Measurements from ENCODE around the gene CFAP46. TPM values are rescaled to one million over a fixed set of nuclear protein-coding genes. Genes with fewer than 3 reads are reported as not detected.
A peak's percentile ranks its signal among the peaks of the same experiment; 100 is the strongest.

The CFAP46 gene
- total RNA-seq, 4 donors from 2014 or later: 0.32 to 0.54 TPM; not detected in 2

DNA sequence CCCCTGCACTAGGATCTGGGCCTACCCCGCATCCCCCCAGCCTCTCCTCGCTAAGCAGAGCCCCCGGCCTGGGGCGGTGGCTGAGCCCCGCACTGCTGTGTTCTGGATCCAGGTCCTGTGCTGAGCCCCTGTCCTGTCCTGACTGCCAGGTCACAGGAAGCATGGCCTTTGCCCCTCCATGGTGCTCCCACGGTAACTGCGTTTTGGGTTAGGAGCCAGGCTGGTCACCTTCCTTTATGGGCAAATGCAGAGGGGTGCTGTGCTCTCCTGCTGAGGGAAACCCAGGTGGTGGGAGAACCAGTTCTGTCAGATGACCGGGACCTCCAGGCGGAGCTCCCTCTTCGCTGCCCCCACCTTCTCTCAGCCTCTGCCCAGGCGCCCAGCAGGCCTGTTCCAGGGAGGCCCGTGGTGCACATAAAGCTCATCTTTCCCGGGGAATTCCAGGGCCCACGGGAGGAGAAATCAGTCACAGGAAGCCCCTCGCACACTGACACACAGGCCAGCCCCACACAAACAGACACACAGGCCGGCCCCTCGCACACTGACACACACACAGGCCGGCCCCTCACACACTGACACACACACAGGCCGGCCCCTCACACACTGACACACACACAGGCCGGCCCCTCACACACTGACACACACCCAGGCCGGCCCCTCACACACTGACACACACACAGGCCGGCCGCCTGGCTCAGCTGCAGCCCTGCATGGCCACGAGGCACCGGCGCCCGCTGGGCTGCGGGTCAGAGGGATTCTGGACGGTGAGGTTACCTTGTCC is 75.6 kb downstream of the CFAP46 start:
- H3K4me3 ChIP-seq (ENCODE audit: low read depth, poor library complexity, severe bottlenecking): no peak overlapping the region
- WGBS, 2 donors: 81 to 83% methylated on average over 22 to 28 of the region's 29 CpGs
- DNase-seq (ENCODE audit: low spot score in 2 of 2): peak in 1 of 2 donors; percentile 76
- no peak for TF ChIP-seq POLR2A (IDR thresholded peaks at IDR 0.05)
- TF ChIP-seq, protein P1, sequence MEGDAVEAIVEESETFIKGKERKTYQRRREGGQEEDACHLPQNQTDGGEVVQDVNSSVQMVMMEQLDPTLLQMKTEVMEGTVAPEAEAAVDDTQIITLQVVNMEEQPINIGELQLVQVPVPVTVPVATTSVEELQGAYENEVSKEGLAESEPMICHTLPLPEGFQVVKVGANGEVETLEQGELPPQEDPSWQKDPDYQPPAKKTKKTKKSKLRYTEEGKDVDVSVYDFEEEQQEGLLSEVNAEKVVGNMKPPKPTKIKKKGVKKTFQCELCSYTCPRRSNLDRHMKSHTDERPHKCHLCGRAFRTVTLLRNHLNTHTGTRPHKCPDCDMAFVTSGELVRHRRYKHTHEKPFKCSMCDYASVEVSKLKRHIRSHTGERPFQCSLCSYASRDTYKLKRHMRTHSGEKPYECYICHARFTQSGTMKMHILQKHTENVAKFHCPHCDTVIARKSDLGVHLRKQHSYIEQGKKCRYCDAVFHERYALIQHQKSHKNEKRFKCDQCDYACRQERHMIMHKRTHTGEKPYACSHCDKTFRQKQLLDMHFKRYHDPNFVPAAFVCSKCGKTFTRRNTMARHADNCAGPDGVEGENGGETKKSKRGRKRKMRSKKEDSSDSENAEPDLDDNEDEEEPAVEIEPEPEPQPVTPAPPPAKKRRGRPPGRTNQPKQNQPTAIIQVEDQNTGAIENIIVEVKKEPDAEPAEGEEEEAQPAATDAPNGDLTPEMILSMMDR (IDR thresholded peaks at IDR 0.05): no peak
- intact Hi-C loops (cut with DNase I; ENCODE audit: low total_unique reads): no loop called here

DNA sequence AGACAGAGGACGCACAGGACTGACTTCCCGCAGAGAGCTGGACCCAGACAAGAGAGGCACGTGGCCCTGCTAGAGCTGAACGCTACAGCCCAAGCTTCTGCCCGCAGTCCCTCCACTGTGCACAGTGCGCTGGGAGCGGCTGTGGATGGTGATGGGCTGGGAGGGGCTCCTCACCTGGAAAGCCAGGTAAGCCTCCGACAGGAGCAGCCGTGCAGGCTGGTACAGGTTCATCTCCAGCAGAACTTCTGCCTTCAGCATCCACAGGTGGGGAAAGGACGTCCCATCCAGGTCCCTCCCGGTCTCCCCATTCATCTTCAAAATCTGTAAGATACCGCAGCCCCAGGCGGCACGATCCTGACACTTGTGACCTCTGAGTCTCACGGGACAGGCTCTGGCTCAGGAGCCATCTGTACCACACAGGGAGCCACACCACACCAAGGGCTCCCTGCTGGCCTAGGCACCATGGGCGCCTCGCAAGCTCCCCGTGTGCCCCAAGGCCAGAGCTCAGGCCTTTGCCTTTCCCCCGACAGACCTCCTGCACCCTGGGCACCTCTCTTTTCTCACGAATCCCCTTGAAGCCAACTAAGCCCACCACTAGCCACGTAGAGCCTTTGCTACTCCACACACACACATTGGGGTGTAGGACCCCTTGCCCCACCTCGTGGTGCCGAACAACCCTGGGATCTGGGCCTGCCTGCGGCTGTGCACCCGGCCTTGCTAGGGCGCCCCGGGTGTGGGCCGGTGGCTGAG is 76.3 kb downstream of the CFAP46 start:
- no peak overlapping the region for H3K4me3 ChIP-seq (ENCODE audit: low read depth, poor library complexity, severe bottlenecking)
- intact Hi-C loops (cut with DNase I; ENCODE audit: low total_unique reads): no loop called here
- peak in 1 of 2 donors; percentile 72 for DNase-seq (ENCODE audit: low spot score in 2 of 2)
- TF ChIP-seq, protein P1 (IDR thresholded peaks at IDR 0.05): no peak
- no peak for TF ChIP-seq POLR2A (IDR thresholded peaks at IDR 0.05)
- WGBS, 2 donors: 79 to 80% methylated on average over 24 to 27 of the region's 28 CpGs

DNA sequence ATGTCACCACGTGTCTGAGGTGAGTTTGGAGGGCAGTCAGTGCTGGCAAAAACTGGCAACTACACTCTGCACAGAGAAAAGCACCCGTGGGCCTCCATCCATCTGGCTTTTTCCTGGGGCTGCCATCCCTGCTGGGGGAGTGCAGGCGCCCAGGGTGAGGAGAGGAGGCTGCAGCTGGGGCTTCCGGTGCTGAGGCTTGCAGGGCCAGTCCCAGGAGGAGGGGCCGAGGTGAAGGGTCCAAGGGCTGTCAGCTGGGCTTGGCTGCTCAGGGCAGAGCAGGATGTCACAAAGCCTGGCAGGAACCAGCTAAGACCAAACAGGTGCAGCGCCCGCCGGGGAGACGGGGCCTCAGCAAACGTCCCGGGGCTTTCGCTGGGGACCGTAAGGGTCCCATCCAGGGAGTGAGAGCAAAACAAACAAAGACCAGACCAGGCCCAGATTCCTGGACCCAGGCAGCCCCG is 77.2 kb downstream of the CFAP46 start:
- no peak for TF ChIP-seq POLR2A (IDR thresholded peaks at IDR 0.05)
- TF ChIP-seq, protein P1 (IDR thresholded peaks at IDR 0.05): no peak
- no peak overlapping the region for H3K4me3 ChIP-seq (ENCODE audit: low read depth, poor library complexity, severe bottlenecking)
- peak in 1 of 2 donors; percentile 72 for DNase-seq (ENCODE audit: low spot score in 2 of 2)
- 34 to 44% methylated on average over 14 of the region's 14 CpGs for WGBS, 2 donors
- intact Hi-C loops (cut with DNase I; ENCODE audit: low total_unique reads): no loop called here

DNA sequence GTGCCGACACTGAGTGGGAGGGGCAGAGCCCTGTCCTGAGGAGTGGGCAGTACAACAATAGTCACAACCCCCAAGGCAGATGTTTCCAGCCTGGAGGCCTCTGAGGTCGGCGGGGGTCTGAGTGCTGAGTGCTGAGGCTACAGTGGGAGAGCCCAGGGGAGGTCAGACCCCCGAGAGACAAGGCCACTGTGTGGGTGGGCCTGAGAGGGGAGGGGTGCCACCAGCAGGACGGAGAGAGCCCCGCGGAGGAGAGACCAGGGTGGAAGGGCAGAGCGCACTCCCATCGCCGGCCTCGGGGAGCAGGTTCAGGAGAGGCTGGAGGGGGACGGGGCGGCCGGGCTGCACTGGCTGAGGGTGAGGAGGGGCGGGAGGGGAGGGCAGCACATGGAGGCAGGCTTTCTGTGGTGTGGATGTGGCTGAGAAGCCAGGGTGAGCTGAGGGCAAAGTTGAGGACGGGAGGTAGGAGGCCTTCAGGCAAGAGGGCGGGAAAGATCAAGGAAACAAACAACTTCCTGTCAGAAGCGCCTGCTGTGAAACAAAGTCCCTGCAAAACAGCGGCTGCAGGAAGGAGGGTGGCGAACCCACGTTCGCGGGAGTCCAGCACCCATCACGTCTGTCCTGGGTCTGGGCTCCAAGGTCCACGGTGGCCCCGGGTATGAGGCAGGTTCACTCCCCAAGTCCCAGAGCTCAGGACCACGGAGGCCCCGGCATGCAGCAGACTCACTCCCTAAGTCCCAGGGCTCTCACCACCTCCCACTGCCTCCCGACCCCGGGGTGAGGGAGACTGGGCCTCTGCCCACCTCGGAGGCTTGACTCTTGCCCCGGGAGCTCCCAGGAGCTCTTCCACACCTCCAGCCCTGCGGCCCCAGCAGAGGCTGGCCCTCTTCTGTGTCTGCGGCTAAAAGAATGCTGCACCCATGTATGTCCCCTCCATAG is 79.6 kb downstream of the CFAP46 start:
- 31 to 32% methylated on average over 33 to 34 of the region's 34 CpGs for WGBS, 2 donors
- DNase-seq (ENCODE audit: low spot score in 2 of 2): peak in 1 of 2 donors; percentile 82
- no peak overlapping the region for H3K4me3 ChIP-seq (ENCODE audit: low read depth, poor library complexity, severe bottlenecking)
- intact Hi-C loops (cut with DNase I; ENCODE audit: low total_unique reads): no loop called here
- TF ChIP-seq, protein P1 (IDR thresholded peaks at IDR 0.05): no peak
- TF ChIP-seq POLR2A (IDR thresholded peaks at IDR 0.05): no peak

DNA sequence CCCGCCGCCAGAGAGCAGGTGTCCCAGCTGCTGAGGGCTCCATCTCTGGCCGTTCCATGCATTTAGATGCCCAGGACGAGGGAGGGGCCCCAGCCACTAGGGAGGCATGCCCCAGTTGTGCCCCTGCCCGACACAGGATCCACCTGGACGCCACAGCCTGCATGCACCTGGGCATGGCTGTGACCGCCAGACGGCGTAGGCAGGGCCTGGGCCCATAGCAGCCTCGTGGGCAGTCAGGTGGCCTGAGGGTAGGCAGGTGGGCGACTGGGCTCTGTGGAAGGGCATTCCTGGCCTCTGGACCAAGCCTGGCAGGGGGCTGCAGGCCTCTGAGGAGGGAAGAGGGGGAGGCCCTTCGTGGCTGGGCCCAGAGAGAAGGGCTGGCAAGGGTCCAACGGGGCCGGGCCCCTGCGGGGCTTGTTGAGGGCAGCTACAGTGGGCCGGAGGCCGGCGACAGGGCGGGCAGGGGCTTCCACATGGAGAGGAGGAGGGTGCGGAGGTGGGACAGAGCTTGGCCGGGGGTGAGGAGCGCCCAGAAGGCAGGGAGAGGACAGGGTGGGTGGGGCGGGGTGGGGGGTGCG is 80.4 kb downstream of the CFAP46 start:
- no peak overlapping the region for H3K4me3 ChIP-seq (ENCODE audit: low read depth, poor library complexity, severe bottlenecking)
- peak in 1 of 2 donors; percentile 77 for DNase-seq (ENCODE audit: low spot score in 2 of 2)
- TF ChIP-seq POLR2A (IDR thresholded peaks at IDR 0.05): no peak
- TF ChIP-seq, protein P1 (IDR thresholded peaks at IDR 0.05): no peak
- intact Hi-C loops (cut with DNase I; ENCODE audit: low total_unique reads): no loop called here
- 60 to 73% methylated on average over 24 of the region's 24 CpGs for WGBS, 2 donors

Data from lower leg skin (tissue), 4 donors.